Stimulated activated CD8-positive, alpha-beta memory T cell treated with anti-CD3 and anti-CD28 coated beads, Interleukin-7, amount 100 ng/mL, for 1 hour (primary cell): Measurements from ENCODE around the gene ERCC3.
"Not testable (repeated sequence)": the region's sequence is repeated elsewhere in the genome, so short reads cannot be mapped to it uniquely, and the experiment has no call there.

Experiments
- DNase-seq, 2 donors: peaks; one replicate each; pipeline ENCODE4 v3.0.0-alpha.2; 2020; ENCODE audit warnings: low read depth in 2 of 2

ERCC3 gene

GRCh38 chr2:127226520-127227263 is 67.3 kb downstream of the ERCC3 start:
- no peak for DNase-seq

- no peak for DNase-seq
Observed at GRCh38 chr2:127226132-127226519, 67.8 kb downstream of the ERCC3 start.

GRCh38 chr2:127225186-127225960 is 68.6 kb downstream of the ERCC3 start:
- DNase-seq: no peak

GRCh38 chr2:127224135-127224534 is 69.8 kb downstream of the ERCC3 start:
- DNase-seq: not testable (repeated sequence)

GRCh38 chr2:127220768-127221527 is 73.0 kb downstream of the ERCC3 start:
- DNase-seq: no peak

GRCh38 chr2:127220102-127220767 is 73.7 kb downstream of the ERCC3 start, which contains the start of gene CYP27C1:
CYP27C1 (minus strand) TSS chr2:127220299; CDS start chr2:127220270, 29 bp downstream.
- DNase-seq: no peak

GRCh38 chr2:127219171-127220070 is 74.5 kb downstream of the ERCC3 start:
- no peak for DNase-seq

GRCh38 chr2:127218812-127219170 is 75.2 kb downstream of the ERCC3 start:
- no peak for DNase-seq

GRCh38 chr2:127217470-127218325 is 76.2 kb downstream of the ERCC3 start:
- no peak for DNase-seq

GRCh38 chr2:127216593-127216992 is 77.4 kb downstream of the ERCC3 start:
- no peak for DNase-seq

GRCh38 chr2:127216095-127216494 is 77.8 kb downstream of the ERCC3 start:
- no peak for DNase-seq

- not testable (repeated sequence) for DNase-seq
Observed at GRCh38 chr2:127214201-127214600, 79.7 kb downstream of the ERCC3 start.

GRCh38 chr2:127208313-127208712 is 85.6 kb downstream of the ERCC3 start:
- no peak for DNase-seq
